Left cardiac atrium (tissue), 4 donors: Measurements from ENCODE around the gene MB. TPM values are rescaled to one million over a fixed set of nuclear protein-coding genes. Genes with fewer than 3 reads are reported as not detected.
A peak's percentile ranks its signal among the peaks of the same experiment; 100 is the strongest.
"Not testable (repeated sequence)": the region's sequence is repeated elsewhere in the genome, so short reads cannot be mapped to it uniquely, and the experiment has no call there.

Experiments
- ATAC-seq, 2 donors: fragments of 200-7000 bp; cut with Tn5 transposase; one replicate each; pipeline ENCODE4 v1.9.1; 2020; ENCODE audit warnings: mild to moderate bottlenecking in 2 of 2, moderate library complexity in 2 of 2
- DNase-seq: peaks from one replicate; pipeline ENCODE4 v3.0.0-alpha.2; 2020
- intact Hi-C, 2 donors: fragments of 100-400 bp; cut with DNase I; formaldehyde crosslinking; loops; one replicate each; pipeline versions ENCODE4 v1.14.1 to v1.15.1; 2022 to 2023
- long read RNA-seq: library from polyadenylated mRNA; unstranded; transcript quantifications from one replicate; pipeline ENCODE4 v2.0.0, GENCODE V29; 2021
- total RNA-seq, 2 donors: library from RNA; stranded (reverse); fragmentation: NEBNext Ultra II Directional; extraction: Animal tissue kit (Norgen Biotek cat#: 25700); gene quantifications; one replicate each; pipeline ENCODE4 v1.2.1, GENCODE V29; 2021
- donor health status: DM: no; HTN: yes; CAD: no.
- donor health status: DM: no; HTN: yes; CAD: no; lungs with severe emphysema.
- donor health status: DM: yes; HTN: yes; CAD: no.
- donor health status: Dilated cardiomyopathy.

The MB gene
- total RNA-seq = 1,000 to 10,000 TPM; 7,141 to 7,312 TPM
- long read RNA-seq, transcript MB-205 (4 exons, 582 nt) = minor isoform, 40 of 505 reads
- long read RNA-seq, transcript MB-203 (4 exons, 1,153 nt) = major isoform, 221 of 505 reads
- long read RNA-seq, transcript MB-202 (3 exons, 1,197 nt) = minor isoform, 157 of 505 reads
- long read RNA-seq, transcript MB-201 (4 exons, 1,170 nt) = minor isoform, 5 of 505 reads
- long read RNA-seq, partial matches to known transcripts = 8 of 505 reads
- long read RNA-seq, other reads (novel, unspliced or antisense) = 73 of 505 reads

DNA sequence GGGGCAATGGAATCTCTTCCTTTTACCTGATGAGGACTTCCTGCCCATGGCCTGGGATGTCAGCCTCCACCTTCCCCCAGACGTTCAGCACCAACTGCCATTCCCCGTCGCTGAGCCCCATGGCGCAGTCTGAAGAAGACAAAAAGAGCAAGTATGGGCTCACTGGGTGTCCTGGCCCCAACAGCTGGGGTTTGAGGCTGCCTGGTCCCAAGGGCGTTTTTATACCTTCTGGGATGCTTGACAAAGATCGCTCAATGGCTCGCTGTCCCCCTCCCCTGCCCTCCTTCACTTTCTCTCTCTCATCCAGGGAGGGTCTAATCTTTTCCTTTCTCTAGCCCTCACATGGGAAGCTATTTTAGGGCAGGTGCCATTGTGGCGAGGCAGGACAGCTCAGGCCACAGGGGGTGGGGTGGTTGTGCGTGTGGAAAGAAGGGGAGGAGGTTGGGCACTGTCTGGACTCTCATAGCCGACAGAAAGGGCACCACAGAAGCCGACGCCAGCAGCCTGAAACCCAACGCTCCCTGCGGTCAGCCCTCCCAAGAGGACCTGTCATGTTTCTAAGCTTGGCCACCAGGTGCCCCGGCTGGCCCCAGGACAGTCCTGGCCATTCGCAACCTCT lies at the start of gene MB:
MB (minus strand) TSS at position 193 of the 619 bp plus-strand sequence; CDS start at position 121, 72 bp downstream.
- intact Hi-C loops = loop anchor here in 1 of 2 donors (10.0 kb wide), 1 partner anchor 58 kb away; no protein-coding TSS in a partner anchor
- DNase-seq (peak; percentile 65), ATAC-seq (peak; percentile 55 to 65)

DNA sequence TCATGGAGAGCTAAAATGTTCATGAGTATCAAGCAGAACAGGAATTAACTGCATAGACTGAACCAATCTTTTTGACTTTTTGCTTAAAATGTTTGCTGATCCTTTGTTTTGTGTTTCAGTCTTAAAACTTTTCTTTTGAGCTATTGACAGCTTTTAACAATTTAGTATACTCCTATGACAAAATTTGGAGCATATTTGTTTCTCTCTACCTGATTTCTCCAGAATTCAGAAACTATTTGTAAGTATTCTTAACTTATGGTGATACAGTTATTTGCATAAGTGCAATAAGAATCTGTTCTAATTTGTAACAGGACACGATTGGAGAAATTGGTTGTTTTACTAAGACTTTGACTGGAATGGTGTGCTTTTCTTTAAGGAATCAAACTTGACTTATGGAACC lies 49.6 kb upstream of the MB start:
- ATAC-seq, DNase-seq, intact Hi-C loops: not testable (repeated sequence)

DNA sequence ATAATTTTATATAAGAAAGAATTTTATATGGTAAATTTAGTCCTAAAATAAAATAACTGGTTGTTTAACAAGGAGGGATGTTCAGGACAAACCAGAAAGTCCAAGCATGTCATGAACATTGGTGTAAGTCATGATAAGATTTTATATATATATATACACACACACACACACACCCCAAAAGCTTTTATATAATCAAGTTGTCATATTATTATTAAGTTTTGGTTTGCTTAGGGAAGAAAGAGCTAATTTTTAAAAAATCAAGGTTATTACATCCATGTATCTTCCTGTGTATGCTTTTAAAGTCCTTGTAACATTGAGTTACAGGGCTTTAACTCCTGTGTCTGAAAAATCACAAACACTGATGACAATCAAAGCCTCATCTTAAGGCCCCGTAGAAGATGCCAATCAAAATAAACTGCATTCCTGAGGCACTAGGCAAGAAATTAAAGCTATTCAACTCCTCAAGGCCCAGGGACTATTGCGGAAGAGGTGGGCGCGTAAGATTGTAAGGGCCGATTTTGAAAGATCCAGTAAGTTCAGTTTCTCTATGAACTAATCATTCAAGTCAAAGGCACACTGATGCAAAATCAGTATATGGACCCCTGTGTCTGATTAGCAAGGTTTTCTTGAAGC lies 47.9 kb upstream of the MB start:
- intact Hi-C loops = no loop called here
- no peak for DNase-seq
- ATAC-seq = no peak

DNA sequence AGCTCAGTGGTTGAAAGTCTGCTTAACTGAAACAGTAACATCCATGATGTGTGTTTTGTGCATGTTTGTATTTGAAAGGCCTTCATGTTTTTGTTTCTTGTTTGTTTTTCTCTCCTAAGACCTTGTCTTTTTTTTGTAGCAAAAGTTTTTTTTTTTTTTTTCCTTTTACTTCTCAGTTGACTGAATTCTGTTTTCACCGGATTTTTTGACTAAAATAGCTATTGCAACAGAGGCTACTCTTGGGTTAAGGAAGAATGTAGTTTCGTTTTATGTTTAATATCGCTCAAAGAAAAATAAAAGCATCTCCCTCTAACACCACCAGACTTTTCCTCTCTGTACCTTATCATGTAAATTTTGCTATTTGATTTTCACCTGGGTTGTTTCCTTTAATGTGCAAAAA lies 46.2 kb upstream of the MB start:
- no peak for ATAC-seq
- intact Hi-C loops = no loop called here
- DNase-seq = no peak

DNA sequence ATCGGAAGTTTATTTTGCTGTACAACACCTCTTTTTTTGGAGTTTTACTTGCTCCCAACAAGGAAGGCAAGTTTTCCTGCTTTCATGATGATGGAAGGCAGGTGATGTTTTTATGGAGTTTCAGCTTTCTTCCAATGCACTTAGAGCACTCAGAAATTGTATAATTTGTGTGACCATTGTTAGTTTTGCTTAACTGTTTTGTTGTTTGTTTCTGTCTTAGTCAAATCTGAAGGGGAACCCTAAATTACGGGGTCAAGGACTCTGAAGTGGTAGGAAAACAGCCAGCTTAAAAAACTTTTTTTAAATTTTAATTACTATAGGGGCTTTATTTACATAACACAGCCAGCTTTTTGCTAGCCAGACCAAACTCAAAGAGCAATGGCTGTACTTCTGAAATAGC lies 45.8 kb upstream of the MB start:
- DNase-seq (no peak), ATAC-seq (no peak)
- intact Hi-C loops = no loop called here

DNA sequence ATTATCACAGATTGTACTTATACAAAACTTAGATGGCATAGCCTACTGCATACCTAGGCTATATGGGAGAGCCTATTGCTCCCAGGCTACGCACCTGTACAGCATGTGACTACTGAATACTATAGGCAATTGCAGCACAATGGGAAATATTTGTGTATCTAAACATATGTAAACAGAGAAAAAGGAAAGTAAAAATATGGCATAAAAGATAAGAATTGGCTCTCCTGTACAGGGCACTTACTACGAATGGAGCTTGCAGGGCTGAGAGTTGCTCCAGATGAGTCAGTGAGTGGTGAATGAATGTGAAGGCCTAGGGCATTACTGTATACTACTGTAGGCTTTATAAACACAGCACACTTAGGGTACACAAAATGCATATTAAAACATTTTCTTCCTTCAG lies 44.3 kb upstream of the MB start:
- ATAC-seq = peak in 1 of 2 donors; percentile 50
- DNase-seq = no peak
- intact Hi-C loops = no loop called here

DNA sequence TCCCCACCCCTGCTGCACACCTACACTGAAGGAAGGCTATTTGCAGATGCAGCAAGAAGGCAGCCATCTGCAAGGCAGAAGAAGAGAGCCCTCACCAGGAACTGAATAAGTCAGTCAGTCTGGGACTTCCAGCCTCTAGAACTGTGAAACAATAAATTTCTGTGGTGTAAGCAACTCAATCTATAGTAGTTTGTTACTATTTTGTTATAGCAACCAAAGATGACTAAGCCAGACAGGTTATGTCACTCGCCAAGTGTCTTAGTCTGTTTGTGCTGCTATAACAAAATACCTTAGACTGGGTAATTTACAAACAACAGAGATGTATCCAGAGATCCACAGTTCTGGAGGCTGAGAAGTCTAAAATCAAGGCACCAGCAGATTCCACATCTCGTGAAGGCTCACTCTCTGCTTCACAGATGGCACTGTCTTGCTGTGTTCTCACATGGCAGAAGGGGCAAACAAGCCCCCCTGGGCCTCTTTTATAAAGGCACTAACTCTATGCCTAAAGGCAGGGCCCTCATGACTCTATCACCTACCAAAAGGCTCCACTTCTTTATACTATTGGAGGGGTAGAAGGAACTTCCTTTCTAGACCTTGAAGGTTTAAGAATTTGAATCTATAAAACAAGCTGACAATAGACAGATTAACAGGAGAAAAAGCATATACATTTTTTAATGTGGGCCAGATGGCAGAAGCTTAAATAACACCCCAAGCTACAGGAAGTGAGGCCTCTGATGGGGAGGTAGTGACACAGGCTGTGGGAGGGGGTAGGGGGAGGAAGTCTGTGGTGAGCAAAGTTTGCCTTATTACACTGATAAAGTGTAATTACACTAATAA lies 43.4 kb upstream of the MB start:
- DNase-seq = no peak
- peak; percentile 47 to 72 for ATAC-seq
- intact Hi-C loops = no loop called here

DNA sequence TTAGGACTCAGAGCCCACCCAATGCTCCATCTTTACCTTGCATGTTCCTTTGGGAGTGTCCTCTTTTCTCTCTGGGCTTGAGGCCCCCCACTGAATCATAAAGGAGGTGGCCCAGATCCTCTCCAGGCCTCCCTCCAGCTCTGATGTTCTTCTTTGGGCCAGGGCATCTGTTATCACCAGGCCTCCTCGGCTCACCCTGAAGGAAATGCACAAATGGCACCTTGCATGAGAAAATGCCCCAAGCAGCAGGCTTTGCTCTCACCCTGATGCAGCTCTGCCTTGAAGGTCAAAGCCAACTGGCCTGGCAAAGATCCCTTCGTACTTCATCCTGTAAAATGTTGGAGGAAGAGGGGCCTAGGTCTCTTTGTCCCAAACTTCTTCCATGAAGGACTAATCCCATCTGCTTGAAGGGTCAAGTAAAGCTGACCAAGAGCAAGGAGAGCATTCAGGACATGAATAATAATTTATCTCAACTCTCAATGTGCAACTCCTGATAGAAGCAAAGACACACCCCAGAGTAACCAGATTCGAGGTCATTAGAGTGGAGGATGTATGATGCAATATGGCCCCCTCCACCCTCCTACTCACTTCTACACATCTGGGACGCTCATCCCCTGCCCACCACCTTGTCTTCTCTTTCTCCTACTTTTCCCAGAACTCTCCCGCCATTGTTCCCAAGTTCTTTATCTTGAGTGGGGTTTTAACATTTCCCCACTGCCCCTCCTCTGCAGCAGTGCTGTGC lies 40.6 kb upstream of the MB start:
- ATAC-seq = no peak
- intact Hi-C loops = no loop called here
- no peak for DNase-seq

DNA sequence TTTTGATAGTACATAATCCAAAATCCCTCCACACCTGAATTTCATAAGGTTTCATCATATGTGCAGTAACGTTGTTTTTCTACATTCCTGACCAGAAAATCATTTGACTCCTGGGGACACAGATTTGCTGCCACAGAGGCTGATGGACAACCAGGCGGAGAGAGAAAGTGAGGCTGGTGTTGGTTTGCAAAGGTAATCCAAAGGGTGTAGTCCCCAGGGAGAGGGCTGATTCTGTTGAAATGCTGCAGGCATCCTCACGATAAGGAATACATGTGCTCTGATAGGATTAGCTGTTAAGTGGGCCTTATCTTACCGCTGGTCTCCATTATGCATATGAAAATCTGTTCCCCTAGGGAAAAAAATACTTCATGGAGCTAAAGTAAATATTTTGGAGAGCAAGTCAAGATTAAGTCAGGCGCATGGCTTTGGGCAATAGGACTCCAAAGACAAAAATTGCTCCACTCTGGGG lies 39.2 kb upstream of the MB start:
- intact Hi-C loops = no loop called here
- ATAC-seq = no peak

DNA sequence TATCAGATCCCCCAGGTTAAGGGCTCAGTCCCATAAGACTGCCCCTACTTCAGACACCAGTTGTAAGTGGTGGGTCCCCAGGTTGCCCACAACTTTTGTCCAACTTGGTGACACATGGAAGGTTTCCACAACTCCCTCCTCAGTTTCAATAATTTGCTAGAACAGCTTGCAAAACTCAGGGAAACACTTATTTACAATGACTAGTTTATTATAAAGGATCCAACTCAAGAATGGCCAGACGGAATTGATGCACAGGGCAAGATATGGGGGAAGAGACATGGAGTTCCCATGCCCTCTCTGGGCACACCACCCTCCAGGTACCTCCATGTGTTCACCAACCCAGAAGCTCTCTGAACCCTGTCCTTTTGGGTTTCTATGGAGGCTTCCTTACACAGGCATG lies 36.7 kb upstream of the MB start:
- DNase-seq (no peak), ATAC-seq (no peak)
- intact Hi-C loops = no loop called here

More for the DNA sequence above, 39.2 kb upstream of the MB start:
- DNase-seq = no peak

DNA sequence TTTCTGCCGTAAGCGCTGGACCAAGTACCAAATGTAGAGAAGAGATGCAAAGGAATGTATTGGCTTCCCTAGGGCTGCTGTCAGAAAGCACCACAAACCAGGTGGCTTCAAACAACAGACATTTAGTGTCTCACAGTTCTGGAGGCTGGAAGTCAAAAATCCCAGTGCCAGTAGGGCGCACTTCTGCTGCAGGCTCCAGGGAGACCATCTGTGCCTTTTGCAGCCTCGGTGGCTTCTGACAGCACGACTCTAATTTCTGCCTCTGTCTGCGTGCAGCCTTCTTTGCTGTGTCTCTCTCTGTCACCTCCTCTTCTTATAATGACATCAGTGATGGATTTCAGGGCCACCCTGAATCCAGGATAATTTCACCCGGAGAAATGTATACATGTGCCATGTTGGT lies 34.0 kb upstream of the MB start:
- DNase-seq (no peak), ATAC-seq (no peak)
- intact Hi-C loops = no loop called here

DNA sequence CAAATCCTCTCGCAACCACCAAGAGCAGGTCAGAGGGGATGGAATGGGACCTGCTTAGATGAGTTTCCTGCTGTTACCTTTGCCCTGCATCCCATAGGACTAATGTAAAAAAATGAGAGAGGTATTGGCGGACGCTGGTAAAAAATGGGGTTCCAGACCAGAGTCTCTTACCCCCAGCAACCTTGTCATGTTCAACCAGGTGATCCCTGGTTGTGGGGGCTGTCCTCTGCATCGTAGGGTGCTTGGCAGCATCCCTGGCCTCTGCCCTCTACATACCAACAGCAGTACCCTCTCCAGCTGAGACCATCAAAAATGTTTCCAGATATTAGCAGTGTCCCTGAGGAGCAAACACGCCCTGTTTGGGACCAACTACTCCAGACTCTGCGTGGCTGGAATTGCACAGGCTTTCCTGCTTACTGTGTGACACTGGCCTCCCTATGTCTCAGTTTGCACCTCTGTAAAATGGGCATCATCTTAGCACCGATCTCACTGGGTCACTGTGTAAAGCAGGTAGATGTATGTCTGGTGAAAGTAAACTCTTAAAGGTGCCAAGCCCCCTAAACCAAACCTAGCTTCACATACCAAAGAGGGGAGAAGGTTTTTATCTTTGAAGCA lies 32.6 kb upstream of the MB start:
- DNase-seq (no peak), ATAC-seq (no peak)
- intact Hi-C loops = no loop called here

DNA sequence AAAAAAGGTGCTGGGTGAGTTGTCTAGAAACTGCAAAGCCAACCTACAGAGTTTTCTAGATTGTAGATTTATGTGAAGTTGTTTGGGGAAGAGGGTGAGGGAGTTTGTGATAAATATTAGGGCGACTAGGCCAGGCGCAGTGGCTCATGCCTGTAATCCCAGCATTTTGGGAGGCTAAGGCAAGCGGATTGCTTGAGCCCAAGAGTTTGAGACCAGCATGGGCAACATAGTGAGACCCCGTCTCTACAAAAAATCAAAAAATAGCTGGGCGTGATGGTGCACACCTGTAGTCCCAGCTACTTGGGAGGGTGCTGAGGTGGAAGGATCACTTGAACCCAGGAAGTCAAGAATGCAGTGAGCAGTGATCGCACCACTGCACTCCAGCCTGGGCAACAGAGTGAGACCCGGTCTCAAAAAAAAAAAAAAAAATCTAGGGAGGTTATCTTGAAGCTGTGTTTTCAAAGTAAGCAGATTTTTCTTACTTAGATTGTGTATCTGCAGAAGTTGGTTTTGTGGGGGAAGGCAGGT lies 32.0 kb upstream of the MB start:
- ATAC-seq = no peak
- DNase-seq = no peak
- intact Hi-C loops = no loop called here

DNA sequence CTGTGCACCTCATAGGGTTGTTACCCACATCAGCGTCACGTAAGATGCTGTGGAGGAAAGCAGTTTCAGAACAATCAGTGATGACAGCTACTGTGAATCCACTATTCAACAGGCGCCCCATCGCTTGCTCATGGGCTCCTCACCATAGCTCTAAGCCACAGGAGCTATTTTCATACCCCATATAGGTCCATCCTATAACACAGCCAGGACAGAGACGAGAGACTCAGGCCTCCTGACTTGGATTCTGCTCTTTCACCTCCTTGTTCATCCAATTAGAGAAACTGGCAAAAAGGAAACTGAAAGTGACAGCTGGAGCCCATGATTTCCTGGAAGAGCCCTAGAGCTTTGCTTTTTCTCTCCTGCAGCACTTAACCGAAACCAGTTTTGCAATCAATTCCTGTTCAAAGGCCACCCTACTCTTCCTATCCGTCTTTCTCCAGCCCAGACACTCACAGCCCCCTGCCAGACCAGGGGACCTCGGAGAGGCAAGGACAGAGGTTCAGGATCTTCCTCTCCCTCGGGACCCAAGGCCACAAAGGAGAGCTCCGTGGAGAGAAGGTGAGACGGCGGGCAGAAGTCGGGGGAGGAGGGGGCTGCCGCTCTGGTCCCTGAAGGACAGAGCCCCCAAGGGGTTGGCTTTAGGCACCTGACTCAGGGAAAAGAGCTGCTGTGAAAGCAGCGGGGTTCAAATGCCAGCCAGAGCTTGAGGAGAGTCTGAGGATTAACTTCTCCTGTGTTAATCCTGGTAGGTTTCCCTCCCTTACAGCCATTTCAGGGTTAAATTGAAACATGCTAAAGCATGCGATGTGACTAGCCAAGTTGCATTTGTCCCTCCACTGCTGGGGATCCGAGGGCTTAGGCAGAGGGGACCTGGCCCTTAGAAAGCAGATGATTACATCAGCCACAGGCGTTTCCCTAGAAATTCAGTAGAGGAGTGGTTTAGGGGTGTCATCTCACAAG lies 31.2 kb upstream of the MB start, which contains the start of gene APOL6:
APOL6 (plus strand) TSS at position 381 of the 960 bp plus-strand sequence. CDS start 7,980 bp downstream, outside the sequence.
- peak; percentile 60 to 72 for ATAC-seq
- DNase-seq = no peak
- intact Hi-C loops = no loop called here

DNA sequence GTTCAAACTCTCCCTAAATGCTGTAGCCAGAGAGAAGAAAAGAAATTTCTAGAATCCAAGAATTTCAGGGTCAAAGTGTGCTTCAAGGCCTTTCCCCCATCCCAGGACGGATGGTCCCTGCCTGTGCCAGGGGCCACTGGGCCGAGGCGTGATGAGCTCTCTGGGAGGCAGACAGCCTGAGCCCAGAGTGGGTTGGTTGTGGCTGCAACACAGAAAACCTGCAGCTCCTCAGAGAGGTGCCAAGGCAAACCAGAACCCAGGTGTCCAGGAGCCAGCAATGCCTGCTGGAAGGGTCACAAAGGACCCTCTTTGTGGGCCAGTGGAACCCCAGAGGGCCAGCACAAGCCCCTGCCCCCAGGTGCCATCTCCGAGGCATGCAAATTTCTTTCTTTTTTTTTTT lies 28.5 kb upstream of the MB start:
- DNase-seq = no peak
- intact Hi-C loops = no loop called here
- no peak for ATAC-seq

DNA sequence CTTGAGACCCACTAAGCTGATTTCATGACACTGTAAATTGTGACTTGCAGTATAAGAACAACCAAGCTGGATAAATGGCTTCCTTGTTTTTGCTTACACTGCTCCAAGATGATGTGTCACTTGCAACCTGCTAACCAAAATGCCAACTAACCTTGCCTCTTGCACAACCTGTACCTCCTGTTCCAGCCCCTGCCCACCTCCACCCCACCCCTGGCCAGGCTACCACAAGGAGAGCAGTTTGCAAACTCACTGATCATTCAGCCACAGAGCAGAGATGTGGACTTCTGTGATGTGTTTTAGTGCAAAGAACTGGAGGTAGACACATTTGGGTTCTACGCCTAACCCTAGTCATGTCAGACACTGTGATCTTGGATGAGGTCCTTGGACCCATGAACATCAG lies 26.9 kb upstream of the MB start:
- DNase-seq (no peak), ATAC-seq (no peak)
- intact Hi-C loops = no loop called here

DNA sequence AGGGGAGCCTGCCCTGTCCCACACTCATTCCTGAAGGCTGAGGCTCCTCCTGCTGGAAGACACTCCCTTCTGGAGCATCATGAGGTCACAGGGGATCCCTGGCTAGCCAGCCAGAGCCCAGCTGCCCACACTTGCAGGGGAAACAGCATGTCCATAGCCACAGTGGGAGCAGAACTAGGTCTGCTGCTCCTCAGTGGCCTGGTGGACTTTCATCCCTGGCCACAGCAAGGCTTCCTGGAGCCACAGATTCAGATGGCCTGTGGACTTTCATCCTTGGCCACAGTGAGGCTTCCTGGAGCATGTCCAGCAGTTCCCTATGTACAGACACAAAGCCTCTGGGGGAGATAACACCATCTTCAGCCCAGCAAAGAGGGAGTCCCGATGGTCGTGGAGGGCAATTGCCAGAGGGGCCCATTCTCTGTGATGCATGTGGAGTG lies 25.2 kb upstream of the MB start:
- ATAC-seq (no peak), DNase-seq (no peak)
- intact Hi-C loops = no loop called here
